SK-N-SH (cell line): ENCODE data around the gene ATP11A. TPM values are rescaled to one million over a fixed set of nuclear protein-coding genes. Genes with fewer than 3 reads are reported as not detected.

Experiments used
- CTCF ChIA-PET: fragments of 300-600, 350-600 bp; formaldehyde crosslinking; extraction: SDS; loops from one replicate; lab custom pipeline; 2021; lab: Yijun Ruan, JAX
- POLR2A ChIA-PET: fragments of 350-600 bp; sonication (Branson Sonifier 250); formaldehyde crosslinking; extraction: SDS; loops from one replicate; lab custom pipeline; 2020; ENCODE audit warnings: antibody characterized with exemption, inconsistent platforms; lab: Yijun Ruan, JAX
- DNase-seq: peaks from one replicate; pipeline ENCODE4 v3.0.0; 2012
- H2AFZ ChIP-seq: fragments of 200-600 bp; sonication (generic); 2 replicates; pipeline ENCODE4 v1.8.1; 2016; ENCODE audit warnings: antibody characterized with exemption, mild to moderate bottlenecking, low read depth
- H3F3A ChIP-seq: fragments of 200-600 bp; sonication (generic); replicated peaks from 2 replicates; pipeline ENCODE3; 2016; ENCODE audit warnings: antibody characterized with exemption, mild to moderate bottlenecking; ENCODE audit not compliant: insufficient read depth
- H3K27ac ChIP-seq, 2 experiments: fragments of 200-500 bp in 1 of 2; fragments of 200-600 bp in 1 of 2; sonication (Bioruptor generic) in 1 of 2; sonication (generic), shearing (Covaris generic) in 1 of 2; 2 replicates each; pipeline versions ENCODE4 v1.5.1 to v1.6.1; 2014 to 2016; ENCODE audit warnings: low read depth in 2 of 2, inconsistent platforms in 1 of 2, low read length in 1 of 2, mild to moderate bottlenecking in 1 of 2, mixed read lengths in 1 of 2
- H3K27me3 ChIP-seq: fragments of 200-600 bp; sonication (generic), shearing (Covaris generic); 2 replicates; pipeline ENCODE4 v1.6.1; 2016; ENCODE audit warnings: mixed run types; ENCODE audit not compliant: insufficient read depth
- H3K36me3 ChIP-seq, 2 experiments: fragments of 200-500 bp in 1 of 2; fragments of 200-600 bp in 1 of 2; sonication (Bioruptor generic) in 1 of 2; sonication (generic) in 1 of 2; replicated peaks in 1 of 2; 2 replicates each; pipeline versions ENCODE3 to v1.5.1; 2014 to 2016; ENCODE audit warnings: low read length in 1 of 2, mild to moderate bottlenecking in 1 of 2; ENCODE audit not compliant: insufficient read depth in 2 of 2, control insufficient read depth in 1 of 2
- H3K4me1 ChIP-seq, 2 experiments: fragments of 200-500 bp in 1 of 2; fragments of 200-600 bp in 1 of 2; sonication (Bioruptor generic) in 1 of 2; sonication (generic), shearing (Covaris generic) in 1 of 2; 2 replicates each; pipeline versions ENCODE4 v1.5.1 to v1.6.1; 2014 to 2016; ENCODE audit warnings: low read depth in 1 of 2, low read length in 1 of 2, mixed run types in 1 of 2; ENCODE audit not compliant: insufficient read depth in 2 of 2, control insufficient read depth in 1 of 2
- H3K4me2 ChIP-seq: fragments of 200-600 bp; sonication (generic), shearing (Covaris generic); 2 replicates; pipeline ENCODE4 v1.6.1; 2017; ENCODE audit warnings: mixed run types
- H3K4me3 ChIP-seq, 2 experiments: fragments of 200-500 bp in 1 of 2; fragments of 200-600 bp in 1 of 2; sonication (Bioruptor generic) in 1 of 2; sonication (generic), shearing (Covaris generic) in 1 of 2; 2 replicates each; pipeline versions ENCODE4 v1.5.1 to v1.8.1; 2014 to 2016; ENCODE audit warnings: low read depth in 2 of 2, inconsistent platforms in 1 of 2, low read length in 1 of 2, mild to moderate bottlenecking in 1 of 2, mixed read lengths in 1 of 2, moderate library complexity in 1 of 2
- H3K79me2 ChIP-seq: fragments of 200-600 bp; sonication (generic); 2 replicates; pipeline ENCODE4 v1.8.1; 2017; ENCODE audit warnings: mild to moderate bottlenecking; ENCODE audit not compliant: insufficient read depth
- H3K9ac ChIP-seq: fragments of 200-600 bp; sonication (generic); 2 replicates; pipeline ENCODE4 v1.6.1; 2017; ENCODE audit warnings: mixed run types
- H3K9me2 ChIP-seq: fragments of 200-600 bp; sonication (generic); 2 replicates; pipeline ENCODE4 v1.6.1; 2017; ENCODE audit warnings: mixed run types
- H3K9me3 ChIP-seq: fragments of 200-600 bp; sonication (generic); 2 replicates; pipeline ENCODE4 v1.6.1; 2017; ENCODE audit warnings: mixed run types, mild to moderate bottlenecking, moderate library complexity
- H4K20me1 ChIP-seq: fragments of 200-600 bp; sonication (generic); 2 replicates; pipeline ENCODE4 v1.6.1; 2017; ENCODE audit warnings: mild to moderate bottlenecking, mixed run types; ENCODE audit not compliant: insufficient read depth
- CHD2 ChIP-seq: fragments of 150-350 bp; IDR thresholded peaks from 2 replicates; pipeline ENCODE4 v1.6.1; 2018; ENCODE audit warnings: low read length; ENCODE audit not compliant: partially characterized antibody
- ELF1 ChIP-seq: IDR thresholded peaks from 2 replicates; pipeline ENCODE4 v1.4.0; 2012
- FOXM1 ChIP-seq: IDR thresholded peaks from 2 replicates; pipeline ENCODE4 v1.4.0; 2012; ENCODE audit warnings: low read depth, mild to moderate bottlenecking
- GABPA ChIP-seq: IDR thresholded peaks from 2 replicates; pipeline ENCODE4 v1.4.0; 2012; ENCODE audit warnings: low read depth, mild to moderate bottlenecking
- GATA2 ChIP-seq: sonication (generic); formaldehyde crosslinking; IDR thresholded peaks from 2 replicates; pipeline ENCODE4 v1.5.0; 2020; ENCODE audit warnings: mild to moderate bottlenecking, missing genetic modification reagents
- NFIC ChIP-seq: IDR thresholded peaks from 2 replicates; pipeline ENCODE4 v1.4.0; 2012; ENCODE audit warnings: borderline replicate concordance
- POLR2AphosphoS5 ChIP-seq: IDR thresholded peaks from 2 replicates; pipeline ENCODE4 v1.6.1; 2012; ENCODE audit warnings: low read depth, low read length
- RAD21 ChIP-seq: IDR thresholded peaks from 2 replicates; pipeline ENCODE4 v1.6.1; 2012; ENCODE audit warnings: mild to moderate bottlenecking, low read length
- RCOR1 ChIP-seq: fragments of 150-350 bp; IDR thresholded peaks from 2 replicates; pipeline ENCODE4 v1.6.1; 2017; ENCODE audit warnings: antibody characterized with exemption, low read length
- TEAD4 ChIP-seq: IDR thresholded peaks from 2 replicates; pipeline ENCODE4 v1.4.0; 2012; ENCODE audit warnings: mild to moderate bottlenecking, borderline replicate concordance; ENCODE audit not compliant: insufficient read depth
- WGBS: methylation state at CpG from one replicate; pipeline ENCODE4 v1.1.6; 2017; ENCODE audit warnings: low lambda C conversion rate; 5-methylcytosine and 5-hydroxymethylcytosine counted together
- polyA plus RNA-seq, 3 experiments: library from polyadenylated mRNA; depleted of rRNA; stranded (reverse); fragments of >200 nt; gene quantifications; 2 replicates each; pipeline ENCODE4 v1.2.3, GENCODE V29; 2012
- TF ChIP-seq, protein P1 (sequence below): IDR thresholded peaks from 2 replicates; pipeline ENCODE4 v1.4.0; 2012; ENCODE audit warnings: low read depth, borderline replicate concordance
- TF ChIP-seq, protein P2 (sequence below): fragments of 150-350 bp; IDR thresholded peaks from 2 replicates; pipeline ENCODE4 v1.6.1; 2017; ENCODE audit warnings: antibody characterized with exemption, low read length, low read depth, borderline replicate concordance
- TF ChIP-seq, protein P3 (sequence below): IDR thresholded peaks from 2 replicates; pipeline ENCODE4; 2012
- TF ChIP-seq, protein P4 (sequence below): fragments of 200-600 bp; sonication (generic); IDR thresholded peaks from 2 replicates; pipeline ENCODE4 v1.6.1; 2017; ENCODE audit warnings: antibody characterized with exemption, mild to moderate bottlenecking, moderate library complexity

Gene ATP11A
- polyA plus RNA-seq, 1 of the 3 experiments (the other 2 are of a cell fraction) = 4.1 TPM

DNA sequence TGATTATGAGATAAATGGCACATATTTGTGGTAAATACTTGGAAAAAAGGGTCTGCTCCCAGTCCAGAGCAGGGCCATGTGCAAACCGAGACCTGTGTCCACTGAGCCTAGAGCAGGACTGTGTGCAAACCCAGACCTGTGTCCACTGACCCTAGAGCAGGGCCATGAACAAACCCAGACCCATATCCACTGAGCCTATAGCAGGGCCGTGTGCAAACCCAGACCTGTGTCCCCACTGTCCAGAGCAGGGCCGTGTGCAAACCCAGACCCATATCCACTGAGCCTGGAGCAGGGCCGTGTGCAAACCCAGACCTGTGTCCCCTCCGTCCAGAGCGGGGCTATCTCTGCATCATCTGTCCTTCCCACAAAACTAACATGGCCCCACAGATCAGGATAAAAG lies 136.0 kb downstream of the ATP11A start:
- Histone ChIP-seq H3K4me2 (no peak overlapping the region), H3K9ac (no peak overlapping the region), H3K27ac (no peak overlapping the region), H3K4me3 (no peak overlapping the region), H3K4me1 (no peaks in the 10 kb centered on the region), H3K9me3 (no peaks in the 10 kb centered on the region), H2AFZ (no peak overlapping the region), H3K36me3 (peaks cover 0 to 35% of the 10 kb centered on the region in 2 experiments), H3K79me2 (no peaks in the 10 kb centered on the region), H3F3A (no peaks in the 10 kb centered on the region), H3K27me3 (no peaks in the 10 kb centered on the region), H4K20me1 (no peaks in the 10 kb centered on the region), H3K9me2 (no peaks in the 10 kb centered on the region)
- ChIA-PET CTCF (no interaction called here), POLR2A (interaction anchor here (0.6 kb wide), 1 partner anchor 236 kb away, joined by 3 read pairs; no protein-coding TSS in a partner anchor)
- 90% methylated on average over 3 of the region's 6 CpGs for WGBS
- DNase-seq = no peak
- TF ChIP-seq, protein P1, sequence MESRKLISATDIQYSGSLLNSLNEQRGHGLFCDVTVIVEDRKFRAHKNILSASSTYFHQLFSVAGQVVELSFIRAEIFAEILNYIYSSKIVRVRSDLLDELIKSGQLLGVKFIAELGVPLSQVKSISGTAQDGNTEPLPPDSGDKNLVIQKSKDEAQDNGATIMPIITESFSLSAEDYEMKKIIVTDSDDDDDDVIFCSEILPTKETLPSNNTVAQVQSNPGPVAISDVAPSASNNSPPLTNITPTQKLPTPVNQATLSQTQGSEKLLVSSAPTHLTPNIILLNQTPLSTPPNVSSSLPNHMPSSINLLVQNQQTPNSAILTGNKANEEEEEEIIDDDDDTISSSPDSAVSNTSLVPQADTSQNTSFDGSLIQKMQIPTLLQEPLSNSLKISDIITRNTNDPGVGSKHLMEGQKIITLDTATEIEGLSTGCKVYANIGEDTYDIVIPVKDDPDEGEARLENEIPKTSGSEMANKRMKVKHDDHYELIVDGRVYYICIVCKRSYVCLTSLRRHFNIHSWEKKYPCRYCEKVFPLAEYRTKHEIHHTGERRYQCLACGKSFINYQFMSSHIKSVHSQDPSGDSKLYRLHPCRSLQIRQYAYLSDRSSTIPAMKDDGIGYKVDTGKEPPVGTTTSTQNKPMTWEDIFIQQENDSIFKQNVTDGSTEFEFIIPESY = no peak
- TF ChIP-seq RCOR1 (no peak), GATA2 (no peak), FOXM1 (no peak), NFIC (no peak), TEAD4 (no peak), RAD21 (no peak), GABPA (no peak), CHD2 (no peak)
- TF ChIP-seq, protein P2, sequence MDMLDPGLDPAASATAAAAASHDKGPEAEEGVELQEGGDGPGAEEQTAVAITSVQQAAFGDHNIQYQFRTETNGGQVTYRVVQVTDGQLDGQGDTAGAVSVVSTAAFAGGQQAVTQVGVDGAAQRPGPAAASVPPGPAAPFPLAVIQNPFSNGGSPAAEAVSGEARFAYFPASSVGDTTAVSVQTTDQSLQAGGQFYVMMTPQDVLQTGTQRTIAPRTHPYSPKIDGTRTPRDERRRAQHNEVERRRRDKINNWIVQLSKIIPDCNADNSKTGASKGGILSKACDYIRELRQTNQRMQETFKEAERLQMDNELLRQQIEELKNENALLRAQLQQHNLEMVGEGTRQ = no peak
- TF ChIP-seq, protein P3, sequence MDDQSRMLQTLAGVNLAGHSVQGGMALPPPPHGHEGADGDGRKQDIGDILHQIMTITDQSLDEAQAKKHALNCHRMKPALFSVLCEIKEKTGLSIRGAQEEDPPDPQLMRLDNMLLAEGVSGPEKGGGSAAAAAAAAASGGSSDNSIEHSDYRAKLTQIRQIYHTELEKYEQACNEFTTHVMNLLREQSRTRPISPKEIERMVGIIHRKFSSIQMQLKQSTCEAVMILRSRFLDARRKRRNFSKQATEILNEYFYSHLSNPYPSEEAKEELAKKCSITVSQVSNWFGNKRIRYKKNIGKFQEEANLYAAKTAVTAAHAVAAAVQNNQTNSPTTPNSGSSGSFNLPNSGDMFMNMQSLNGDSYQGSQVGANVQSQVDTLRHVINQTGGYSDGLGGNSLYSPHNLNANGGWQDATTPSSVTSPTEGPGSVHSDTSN = no peak

DNA sequence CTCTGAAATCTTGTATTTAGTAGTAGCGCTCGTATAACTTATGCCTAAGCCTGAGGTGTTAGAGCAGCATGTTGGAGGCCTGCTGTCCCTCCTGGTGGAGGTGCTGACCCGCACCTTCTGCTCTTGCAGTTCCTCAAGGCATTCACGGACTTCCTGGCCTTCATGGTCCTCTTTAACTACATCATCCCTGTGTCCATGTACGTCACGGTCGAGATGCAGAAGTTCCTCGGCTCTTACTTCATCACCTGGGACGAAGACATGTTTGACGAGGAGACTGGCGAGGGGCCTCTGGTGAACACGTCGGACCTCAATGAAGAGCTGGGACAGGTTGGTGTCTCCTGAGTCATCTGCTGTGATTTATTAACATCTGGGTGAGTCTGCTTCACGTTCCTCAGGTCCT lies 136.7 kb downstream of the ATP11A start:
- no peak overlapping the region for H3K4me3 ChIP-seq
- H3K36me3 ChIP-seq = peaks cover 0 to 34% of the 10 kb centered on the region in 2 experiments
- H3K9me2 ChIP-seq = no peaks in the 10 kb centered on the region
- H3F3A ChIP-seq = no peaks in the 10 kb centered on the region
- DNase-seq = no peak
- H3K27ac ChIP-seq = no peak overlapping the region
- H3K4me1 ChIP-seq = no peaks in the 10 kb centered on the region
- 92% methylated on average over 12 of the region's 14 CpGs for WGBS
- H4K20me1 ChIP-seq = no peaks in the 10 kb centered on the region
- TF ChIP-seq ELF1 = no peak
- TF ChIP-seq POLR2AphosphoS5 = no peak
- TF ChIP-seq, protein P4, sequence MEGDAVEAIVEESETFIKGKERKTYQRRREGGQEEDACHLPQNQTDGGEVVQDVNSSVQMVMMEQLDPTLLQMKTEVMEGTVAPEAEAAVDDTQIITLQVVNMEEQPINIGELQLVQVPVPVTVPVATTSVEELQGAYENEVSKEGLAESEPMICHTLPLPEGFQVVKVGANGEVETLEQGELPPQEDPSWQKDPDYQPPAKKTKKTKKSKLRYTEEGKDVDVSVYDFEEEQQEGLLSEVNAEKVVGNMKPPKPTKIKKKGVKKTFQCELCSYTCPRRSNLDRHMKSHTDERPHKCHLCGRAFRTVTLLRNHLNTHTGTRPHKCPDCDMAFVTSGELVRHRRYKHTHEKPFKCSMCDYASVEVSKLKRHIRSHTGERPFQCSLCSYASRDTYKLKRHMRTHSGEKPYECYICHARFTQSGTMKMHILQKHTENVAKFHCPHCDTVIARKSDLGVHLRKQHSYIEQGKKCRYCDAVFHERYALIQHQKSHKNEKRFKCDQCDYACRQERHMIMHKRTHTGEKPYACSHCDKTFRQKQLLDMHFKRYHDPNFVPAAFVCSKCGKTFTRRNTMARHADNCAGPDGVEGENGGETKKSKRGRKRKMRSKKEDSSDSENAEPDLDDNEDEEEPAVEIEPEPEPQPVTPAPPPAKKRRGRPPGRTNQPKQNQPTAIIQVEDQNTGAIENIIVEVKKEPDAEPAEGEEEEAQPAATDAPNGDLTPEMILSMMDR = no peak
- TF ChIP-seq RCOR1 = no peak
- TF ChIP-seq, protein P3 = no peak
- no peaks in the 10 kb centered on the region for H3K27me3 ChIP-seq
- POLR2A ChIA-PET = no interaction called here
- H3K4me2 ChIP-seq = no peak overlapping the region
- H3K9ac ChIP-seq = no peak overlapping the region
- no peak overlapping the region for H2AFZ ChIP-seq
- H3K9me3 ChIP-seq = no peaks in the 10 kb centered on the region
- H3K79me2 ChIP-seq = no peaks in the 10 kb centered on the region
- CTCF ChIA-PET = no interaction called here
